Lower lobe of right lung (tissue), 2 donors: ENCODE results near the gene EPHB4. TPM values are rescaled to one million over a fixed set of nuclear protein-coding genes. Genes with fewer than 3 reads are reported as not detected.

Source experiments
- ATAC-seq, 2 donors: fragments of 200-7000 bp; cut with Tn5 transposase; one replicate each; pipeline ENCODE4 v1.9.1; 2020 to 2022; ENCODE audit warnings: mild to moderate bottlenecking in 2 of 2, moderate library complexity in 2 of 2
- DNase-seq: peaks from one replicate; pipeline ENCODE4 v3.0.0-alpha.2; 2020
- H3K27ac ChIP-seq: fragments of 200-600 bp; one replicate; pipeline ENCODE4 v1.8.0; 2022
- H3K27me3 ChIP-seq: fragments of 200-600 bp; one replicate; pipeline ENCODE4 v1.8.0; 2022; ENCODE audit warnings: low read depth
- H3K36me3 ChIP-seq: fragments of 200-600 bp; one replicate; pipeline ENCODE4 v1.8.0; 2022; ENCODE audit warnings: mild to moderate bottlenecking
- H3K4me1 ChIP-seq: fragments of 200-600 bp; one replicate; pipeline ENCODE4 v1.8.0; 2022
- H3K4me3 ChIP-seq: fragments of 200-600 bp; one replicate; pipeline ENCODE4 v1.8.0; 2022; ENCODE audit warnings: mild to moderate bottlenecking
- H3K9me3 ChIP-seq: fragments of 200-600 bp; one replicate; pipeline ENCODE4 v1.8.0; 2022
- CTCF ChIP-seq: fragments of 200-600 bp; IDR thresholded peaks from one replicate; pipeline ENCODE4 v1.8.0; 2022; ENCODE audit warnings: antibody characterized with exemption, mild to moderate bottlenecking
- intact Hi-C: fragments of 100-400 bp; cut with DNase I; formaldehyde crosslinking; loops from one replicate; pipeline ENCODE4 v1.11.0; 2022
- total RNA-seq: library from RNA; stranded (reverse); fragmentation: NEBNext Ultra II Directional; extraction: Animal tissue kit (Norgen Biotek cat#: 25700); gene quantifications from one replicate; pipeline ENCODE4 v1.2.1, GENCODE V29; 2021
- donor health status: DM: no; HTN: yes; CAD: no; lungs with severe emphysema.

EPHB4 gene
- total RNA-seq, 1 donor from 2014 or later, result 68.6 TPM

DNA sequence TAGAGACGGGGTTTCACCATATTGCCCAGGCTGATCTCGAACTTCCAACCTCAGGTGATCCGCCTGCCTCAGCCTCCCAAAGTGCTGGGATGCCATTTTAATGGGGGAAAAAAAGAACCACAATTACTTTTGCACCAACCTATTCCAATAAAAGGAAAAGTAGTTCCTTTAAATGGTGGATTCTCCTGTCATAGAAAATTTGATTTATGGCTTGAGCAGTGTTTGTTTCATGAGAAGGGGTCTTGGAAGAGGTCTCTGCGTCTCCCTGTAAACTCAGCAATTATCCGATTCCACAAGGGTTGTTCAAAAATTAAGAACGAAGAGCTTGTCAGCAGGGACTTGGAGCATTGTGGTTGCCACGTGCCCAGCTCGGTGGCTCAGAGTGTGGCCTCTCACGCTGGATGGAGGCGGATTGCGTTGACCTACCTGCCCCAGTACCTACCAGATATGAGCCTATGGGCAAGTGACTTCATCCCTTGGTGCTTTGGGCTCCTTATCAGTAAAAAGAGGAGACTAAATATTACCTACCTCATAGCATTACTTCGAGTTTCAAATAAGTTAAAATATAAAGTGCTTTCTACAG lies 37.0 kb upstream of the EPHB4 start:
- H3K4me3 ChIP-seq, result no peak overlapping the region
- no peaks in the 10 kb centered on the region for H3K27me3 ChIP-seq
- ATAC-seq (no peak), DNase-seq (no peak)
- no peak overlapping the region for H3K27ac ChIP-seq
- no peaks in the 10 kb centered on the region for H3K9me3 ChIP-seq
- peaks cover 31% of the 10 kb centered on the region for H3K36me3 ChIP-seq
- no peak for TF ChIP-seq CTCF
- peaks cover 46% of the 10 kb centered on the region for H3K4me1 ChIP-seq
- intact Hi-C loops, result no loop called here

DNA sequence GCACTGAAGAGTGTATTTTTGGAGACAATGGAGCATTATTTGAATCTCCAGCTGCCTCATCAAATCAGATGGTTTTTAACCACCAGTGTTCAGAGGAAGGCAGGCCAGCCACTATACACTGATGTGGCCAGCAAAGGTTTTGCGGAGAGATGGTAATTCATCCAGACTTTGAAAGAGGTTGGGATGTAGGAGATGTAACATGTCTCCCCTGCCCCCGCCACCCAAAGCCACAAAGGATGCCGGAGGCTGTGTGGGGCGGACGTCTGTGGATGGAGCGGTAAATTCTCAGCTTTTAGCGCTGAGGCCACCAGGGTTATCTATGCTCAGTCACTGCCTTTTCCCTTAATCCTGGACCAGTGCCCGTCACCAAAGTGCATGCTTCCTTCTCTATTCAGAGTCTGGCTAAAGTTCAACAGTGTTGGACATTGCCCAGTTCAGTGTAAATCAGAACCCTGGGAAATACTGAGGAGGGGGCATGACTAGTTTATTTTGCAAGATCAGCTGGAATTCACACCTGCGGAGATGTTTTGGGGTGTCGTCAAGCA lies 36.2 kb upstream of the EPHB4 start:
- ATAC-seq, result no peak
- H3K36me3 ChIP-seq, result peaks cover 39% of the 10 kb centered on the region

DNA sequence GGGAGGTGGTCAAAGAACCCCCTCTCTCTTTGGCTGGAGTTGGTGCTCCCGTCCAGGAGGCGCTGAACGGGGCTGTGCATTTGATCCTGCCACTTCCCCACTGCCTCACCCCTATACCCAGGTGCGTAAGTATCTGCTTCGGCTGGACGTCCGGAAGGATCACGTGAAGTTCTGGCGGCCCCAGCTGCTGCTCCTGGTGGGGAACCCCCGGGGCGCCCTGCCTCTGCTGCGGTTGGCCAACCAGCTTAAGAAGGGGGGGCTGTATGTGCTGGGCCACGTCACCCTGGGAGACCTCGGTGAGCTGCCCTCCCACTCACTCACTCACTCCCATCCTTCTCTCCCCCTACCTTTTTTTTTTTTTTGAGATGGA lies 34.3 kb upstream of the EPHB4 start:
- no peaks in the 10 kb centered on the region for H3K9me3 ChIP-seq
- no peak overlapping the region for H3K4me3 ChIP-seq
- peaks cover 22% of the 10 kb centered on the region for H3K4me1 ChIP-seq
- no peak overlapping the region for H3K27ac ChIP-seq
- intact Hi-C loops, result no loop called here
- H3K27me3 ChIP-seq, result no peaks in the 10 kb centered on the region
- DNase-seq, result no peak
- TF ChIP-seq CTCF, result no peak
- H3K36me3 ChIP-seq, result peaks cover 53% of the 10 kb centered on the region
- no peak for ATAC-seq

More for the DNA sequence above, 36.2 kb upstream of the EPHB4 start:
- no peaks in the 10 kb centered on the region for H3K9me3 ChIP-seq
- DNase-seq, result no peak
- no peak for TF ChIP-seq CTCF
- H3K27ac ChIP-seq, result no peak overlapping the region
- H3K27me3 ChIP-seq, result no peaks in the 10 kb centered on the region
- intact Hi-C loops, result no loop called here
- H3K4me3 ChIP-seq, result no peak overlapping the region
- H3K4me1 ChIP-seq, result peaks cover 40% of the 10 kb centered on the region

GRCh38 chr7:100860702-100861615 lies 33.6 kb upstream of the EPHB4 start:
- H3K36me3 ChIP-seq, result peaks cover 55% of the 10 kb centered on the region
- H3K4me3 ChIP-seq, result no peak overlapping the region
- peaks cover 15% of the 10 kb centered on the region for H3K4me1 ChIP-seq
- no peaks in the 10 kb centered on the region for H3K9me3 ChIP-seq
- no peak overlapping the region for H3K27ac ChIP-seq
- DNase-seq (no peak), ATAC-seq (no peak)
- no peak for TF ChIP-seq CTCF
- H3K27me3 ChIP-seq, result no peaks in the 10 kb centered on the region
- intact Hi-C loops, result no loop called here

DNA sequence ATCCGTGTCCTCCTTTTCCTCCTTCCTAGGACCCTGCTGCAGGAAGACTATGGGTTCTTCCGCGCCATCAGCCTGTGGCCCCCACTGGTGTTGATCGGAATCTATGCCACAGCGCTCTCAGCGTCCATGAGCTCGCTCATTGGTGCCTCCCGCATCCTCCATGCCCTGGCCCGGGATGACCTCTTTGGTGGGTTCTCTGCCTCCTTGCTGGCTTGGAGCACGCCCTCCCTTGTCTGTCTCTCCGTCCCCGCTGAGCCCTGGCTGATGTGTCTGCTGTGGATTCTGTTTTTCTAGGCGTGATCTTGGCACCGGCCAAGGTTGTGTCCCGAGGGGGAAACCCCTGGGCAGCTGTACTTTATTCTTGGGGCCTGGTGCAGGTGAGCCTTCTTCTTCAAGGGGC lies 32.5 kb upstream of the EPHB4 start:
- Histone ChIP-seq H3K27ac (no peak overlapping the region), H3K36me3 (peaks cover 64% of the 10 kb centered on the region), H3K4me1 (peaks cover 5% of the 10 kb centered on the region), H3K9me3 (no peaks in the 10 kb centered on the region), H3K4me3 (no peak overlapping the region), H3K27me3 (no peaks in the 10 kb centered on the region)
- intact Hi-C loops, result no loop called here
- TF ChIP-seq CTCF, result no peak
- no peak for DNase-seq
- ATAC-seq, result no peak
